ENCODE measurements around the gene ARPP19.
"Not testable (repeated sequence)": the region's sequence is repeated elsewhere in the genome, so short reads cannot be mapped to it uniquely, and the experiment has no call there.

ARPP19 gene

DNA sequence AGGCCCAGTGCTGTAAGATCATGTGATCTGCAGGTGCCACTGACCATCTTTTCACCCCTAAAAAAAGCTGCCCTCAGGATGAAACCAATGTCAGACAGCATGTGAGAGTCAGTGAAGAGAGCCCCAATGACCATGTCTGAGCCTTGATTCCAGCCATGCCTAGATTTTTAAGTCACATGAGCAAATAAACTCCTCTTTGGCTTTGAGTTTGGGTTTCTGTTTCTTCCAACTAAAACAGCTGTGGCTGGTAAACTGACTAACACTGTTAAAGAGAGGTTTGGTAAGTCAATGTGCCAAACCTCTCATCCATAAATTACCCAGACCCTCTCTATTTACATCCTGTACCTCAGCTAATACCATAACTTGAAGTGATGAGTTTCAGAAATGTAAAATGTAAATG is 48.4 kb downstream of the ARPP19 start:
- no peak for DNase-seq (ENCODE audit: extremely low read depth, low read depth)
- TF ChIP-seq, protein P1, sequence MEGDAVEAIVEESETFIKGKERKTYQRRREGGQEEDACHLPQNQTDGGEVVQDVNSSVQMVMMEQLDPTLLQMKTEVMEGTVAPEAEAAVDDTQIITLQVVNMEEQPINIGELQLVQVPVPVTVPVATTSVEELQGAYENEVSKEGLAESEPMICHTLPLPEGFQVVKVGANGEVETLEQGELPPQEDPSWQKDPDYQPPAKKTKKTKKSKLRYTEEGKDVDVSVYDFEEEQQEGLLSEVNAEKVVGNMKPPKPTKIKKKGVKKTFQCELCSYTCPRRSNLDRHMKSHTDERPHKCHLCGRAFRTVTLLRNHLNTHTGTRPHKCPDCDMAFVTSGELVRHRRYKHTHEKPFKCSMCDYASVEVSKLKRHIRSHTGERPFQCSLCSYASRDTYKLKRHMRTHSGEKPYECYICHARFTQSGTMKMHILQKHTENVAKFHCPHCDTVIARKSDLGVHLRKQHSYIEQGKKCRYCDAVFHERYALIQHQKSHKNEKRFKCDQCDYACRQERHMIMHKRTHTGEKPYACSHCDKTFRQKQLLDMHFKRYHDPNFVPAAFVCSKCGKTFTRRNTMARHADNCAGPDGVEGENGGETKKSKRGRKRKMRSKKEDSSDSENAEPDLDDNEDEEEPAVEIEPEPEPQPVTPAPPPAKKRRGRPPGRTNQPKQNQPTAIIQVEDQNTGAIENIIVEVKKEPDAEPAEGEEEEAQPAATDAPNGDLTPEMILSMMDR (IDR thresholded peaks at IDR 0.05; ENCODE audit: low read depth, low read length) = no peak

- TF ChIP-seq, protein P1 (IDR thresholded peaks at IDR 0.05; ENCODE audit: low read depth, low read length) = no peak
- no peak for DNase-seq (ENCODE audit: extremely low read depth, low read depth)
Observed at GRCh38 chr15:52518487-52519371, 50.1 kb downstream of the ARPP19 start.

GRCh38 chr15:52517014-52517413 is 51.8 kb downstream of the ARPP19 start:
- TF ChIP-seq, protein P1 (IDR thresholded peaks at IDR 0.05; ENCODE audit: low read depth, low read length) = no peak
- DNase-seq (ENCODE audit: extremely low read depth, low read depth) = no peak

GRCh38 chr15:52515343-52515742 is 53.5 kb downstream of the ARPP19 start:
- no peak for DNase-seq (ENCODE audit: extremely low read depth, low read depth)
- TF ChIP-seq, protein P1 (IDR thresholded peaks at IDR 0.05; ENCODE audit: low read depth, low read length) = no peak

DNA sequence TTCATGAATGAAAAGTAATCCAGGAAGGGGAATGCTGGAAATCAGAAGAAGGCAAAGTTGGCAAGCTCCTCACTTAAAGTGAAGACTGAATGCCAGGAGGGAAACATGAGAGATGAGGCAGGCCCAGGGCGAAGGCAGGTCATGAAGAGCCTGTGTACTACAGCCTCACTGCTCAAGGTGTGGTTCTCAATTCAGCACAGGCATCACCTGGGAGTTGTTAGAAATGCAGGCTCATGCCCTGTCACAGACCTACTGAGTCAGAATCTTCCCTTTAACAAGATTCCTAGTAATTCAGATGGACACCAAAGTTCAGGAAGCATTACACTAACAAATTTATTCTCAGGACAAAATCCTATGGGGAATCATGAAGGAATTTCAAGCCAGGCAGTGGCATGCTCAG is 54.3 kb downstream of the ARPP19 start:
- TF ChIP-seq, protein P1 (IDR thresholded peaks at IDR 0.05; ENCODE audit: low read depth, low read length) = no peak
- no peak for DNase-seq (ENCODE audit: extremely low read depth, low read depth)

DNA sequence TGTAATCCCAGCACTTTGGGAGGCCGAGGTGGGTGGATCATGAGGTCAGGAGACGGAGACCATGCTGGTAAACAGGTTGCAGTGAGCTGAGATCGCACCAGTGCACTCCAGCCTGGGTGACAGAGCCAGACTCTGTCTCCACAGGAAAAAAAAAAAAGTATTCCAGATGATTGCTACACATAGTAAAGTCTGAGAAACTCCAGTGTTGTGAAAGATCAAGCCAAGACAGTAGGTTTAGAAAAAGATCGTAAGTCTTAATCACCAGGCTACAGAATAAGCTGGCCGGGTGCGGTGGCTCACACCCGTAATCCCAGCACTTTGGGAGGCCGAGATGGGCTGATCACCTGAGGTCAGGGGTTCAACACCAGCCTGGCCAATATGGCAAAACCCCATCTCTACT is 56.0 kb downstream of the ARPP19 start:
- DNase-seq (ENCODE audit: extremely low read depth, low read depth) = not testable (repeated sequence)

DNA sequence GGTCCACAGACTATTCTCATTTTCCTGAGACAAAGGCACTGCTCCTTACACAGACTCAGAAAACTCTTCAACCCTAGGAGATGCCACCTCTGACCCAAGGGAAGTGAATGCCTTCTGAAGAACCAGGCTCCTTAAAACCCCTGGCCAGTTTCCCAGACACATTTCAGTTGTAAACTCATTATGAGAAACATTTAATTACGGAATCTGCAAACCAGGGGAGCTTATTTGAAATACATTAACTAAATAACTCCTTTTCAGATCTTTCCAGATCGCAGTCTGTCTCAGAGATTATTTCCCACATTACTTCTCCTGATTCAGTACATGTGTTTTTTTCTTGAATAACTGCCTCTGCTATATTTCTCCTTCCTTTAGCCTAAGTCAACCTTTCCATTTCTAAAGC is 57.7 kb downstream of the ARPP19 start:
- no peak for DNase-seq (ENCODE audit: extremely low read depth, low read depth)
- TF ChIP-seq, protein P1 (IDR thresholded peaks at IDR 0.05; ENCODE audit: low read depth, low read length) = no peak

Data from AG09319 (cell line).